ENCODE data around the gene GPR162.

DNA sequence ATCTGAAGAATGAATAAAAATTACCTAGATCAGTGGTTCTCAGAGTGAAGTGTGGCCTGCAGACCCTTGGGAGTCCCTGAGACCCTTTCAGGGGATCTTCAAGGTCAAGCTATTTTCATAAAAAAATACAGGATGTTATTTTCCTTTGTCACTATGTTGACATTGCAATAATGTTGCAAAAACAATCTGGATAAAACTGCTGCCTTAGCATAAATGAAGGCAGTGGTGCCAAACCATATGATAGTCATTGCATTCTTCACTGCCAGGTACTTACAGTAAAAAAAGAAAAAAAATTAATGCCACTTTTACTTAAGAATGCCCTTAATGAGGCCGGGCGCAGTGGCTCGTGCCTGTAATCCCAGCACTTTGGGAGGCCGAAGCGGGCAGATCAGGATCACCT is 34.3 kb upstream of the GPR162 start:
- TF ChIP-seq EZH2 (IDR thresholded peaks at IDR 0.05) (no peak), JUND (IDR thresholded peaks at IDR 0.05) (no peak), POLR2AphosphoS5 (IDR thresholded peaks at IDR 0.05; ENCODE audit: low read depth, low read length) (no peak), SP1 (IDR thresholded peaks at IDR 0.05; ENCODE audit: low read depth) (no peak), POLR2A (IDR thresholded peaks at IDR 0.05; ENCODE audit: borderline replicate concordance, extremely low read depth, insufficient read depth, insufficient read length) (no peak), TCF7L2 (IDR thresholded peaks at IDR 0.05; ENCODE audit: borderline replicate concordance, extremely low read depth, insufficient read depth, insufficient read length) (no peak), RAD21 (IDR thresholded peaks at IDR 0.05; ENCODE audit: low read depth) (no peak), EZH2phosphoT487 (IDR thresholded peaks at IDR 0.05; ENCODE audit: borderline replicate concordance) (no peak), YY1 (IDR thresholded peaks at IDR 0.05; ENCODE audit: extremely low read depth, insufficient replicate concordance, low read depth, low read length) (no peak)
- TF ChIP-seq, protein P1, sequence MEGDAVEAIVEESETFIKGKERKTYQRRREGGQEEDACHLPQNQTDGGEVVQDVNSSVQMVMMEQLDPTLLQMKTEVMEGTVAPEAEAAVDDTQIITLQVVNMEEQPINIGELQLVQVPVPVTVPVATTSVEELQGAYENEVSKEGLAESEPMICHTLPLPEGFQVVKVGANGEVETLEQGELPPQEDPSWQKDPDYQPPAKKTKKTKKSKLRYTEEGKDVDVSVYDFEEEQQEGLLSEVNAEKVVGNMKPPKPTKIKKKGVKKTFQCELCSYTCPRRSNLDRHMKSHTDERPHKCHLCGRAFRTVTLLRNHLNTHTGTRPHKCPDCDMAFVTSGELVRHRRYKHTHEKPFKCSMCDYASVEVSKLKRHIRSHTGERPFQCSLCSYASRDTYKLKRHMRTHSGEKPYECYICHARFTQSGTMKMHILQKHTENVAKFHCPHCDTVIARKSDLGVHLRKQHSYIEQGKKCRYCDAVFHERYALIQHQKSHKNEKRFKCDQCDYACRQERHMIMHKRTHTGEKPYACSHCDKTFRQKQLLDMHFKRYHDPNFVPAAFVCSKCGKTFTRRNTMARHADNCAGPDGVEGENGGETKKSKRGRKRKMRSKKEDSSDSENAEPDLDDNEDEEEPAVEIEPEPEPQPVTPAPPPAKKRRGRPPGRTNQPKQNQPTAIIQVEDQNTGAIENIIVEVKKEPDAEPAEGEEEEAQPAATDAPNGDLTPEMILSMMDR (IDR thresholded peaks at IDR 0.05 in 2 of 3, conservative IDR thresholded peaks at IDR 0.05 in 1 of 3; ENCODE audit: borderline replicate concordance in 1 of 3, insufficient read depth in 1 of 3, low read depth in 2 of 3, low read length in 2 of 3), result no peak
- TF ChIP-seq, protein P2, sequence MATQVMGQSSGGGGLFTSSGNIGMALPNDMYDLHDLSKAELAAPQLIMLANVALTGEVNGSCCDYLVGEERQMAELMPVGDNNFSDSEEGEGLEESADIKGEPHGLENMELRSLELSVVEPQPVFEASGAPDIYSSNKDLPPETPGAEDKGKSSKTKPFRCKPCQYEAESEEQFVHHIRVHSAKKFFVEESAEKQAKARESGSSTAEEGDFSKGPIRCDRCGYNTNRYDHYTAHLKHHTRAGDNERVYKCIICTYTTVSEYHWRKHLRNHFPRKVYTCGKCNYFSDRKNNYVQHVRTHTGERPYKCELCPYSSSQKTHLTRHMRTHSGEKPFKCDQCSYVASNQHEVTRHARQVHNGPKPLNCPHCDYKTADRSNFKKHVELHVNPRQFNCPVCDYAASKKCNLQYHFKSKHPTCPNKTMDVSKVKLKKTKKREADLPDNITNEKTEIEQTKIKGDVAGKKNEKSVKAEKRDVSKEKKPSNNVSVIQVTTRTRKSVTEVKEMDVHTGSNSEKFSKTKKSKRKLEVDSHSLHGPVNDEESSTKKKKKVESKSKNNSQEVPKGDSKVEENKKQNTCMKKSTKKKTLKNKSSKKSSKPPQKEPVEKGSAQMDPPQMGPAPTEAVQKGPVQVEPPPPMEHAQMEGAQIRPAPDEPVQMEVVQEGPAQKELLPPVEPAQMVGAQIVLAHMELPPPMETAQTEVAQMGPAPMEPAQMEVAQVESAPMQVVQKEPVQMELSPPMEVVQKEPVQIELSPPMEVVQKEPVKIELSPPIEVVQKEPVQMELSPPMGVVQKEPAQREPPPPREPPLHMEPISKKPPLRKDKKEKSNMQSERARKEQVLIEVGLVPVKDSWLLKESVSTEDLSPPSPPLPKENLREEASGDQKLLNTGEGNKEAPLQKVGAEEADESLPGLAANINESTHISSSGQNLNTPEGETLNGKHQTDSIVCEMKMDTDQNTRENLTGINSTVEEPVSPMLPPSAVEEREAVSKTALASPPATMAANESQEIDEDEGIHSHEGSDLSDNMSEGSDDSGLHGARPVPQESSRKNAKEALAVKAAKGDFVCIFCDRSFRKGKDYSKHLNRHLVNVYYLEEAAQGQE (IDR thresholded peaks at IDR 0.05; ENCODE audit: low read depth), result no peak

Measured in HCT116 (cell line).